ENCODE data around the gene DALRD3.

- TF ChIP-seq CTCF (IDR thresholded peaks at IDR 0.05) (no peak), POLR2AphosphoS5 (IDR thresholded peaks at IDR 0.05) (no peak), POLR2A (IDR thresholded peaks at IDR 0.05; ENCODE audit: low read depth) (no peak)
Measured at GRCh38 chr3:49015072-49015471, 3.3 kb downstream of the DALRD3 start.

All from esophagus muscularis mucosa (tissue), 3 donors.